Right lobe of liver (tissue), 4 donors: ENCODE measurements around the gene CRYM.

Experiments used
- POLR2A ChIP-seq: fragments of 450-650 bp; IDR thresholded peaks from one replicate; pipeline ENCODE4 v1.6.1; 2017; ENCODE audit warnings: antibody characterized with exemption, mild to moderate bottlenecking
- TF ChIP-seq, protein P1 (sequence below), 4 donors: fragments of 200-600 bp in 3 of 4; fragments of 450-650 bp in 1 of 4; IDR thresholded peaks; one replicate each; pipeline versions ENCODE4 v1.5.1 to v1.8.0; 2016 to 2022; ENCODE audit warnings: antibody characterized with exemption in 4 of 4, mild to moderate bottlenecking in 2 of 4
- donor health status: DM: no; HTN: no; CAD: no.
- donor health status: DM: no; HTN: no; CAD: no.
- donor health status: DM: no; HTN: yes; CAD: no.

DNA sequence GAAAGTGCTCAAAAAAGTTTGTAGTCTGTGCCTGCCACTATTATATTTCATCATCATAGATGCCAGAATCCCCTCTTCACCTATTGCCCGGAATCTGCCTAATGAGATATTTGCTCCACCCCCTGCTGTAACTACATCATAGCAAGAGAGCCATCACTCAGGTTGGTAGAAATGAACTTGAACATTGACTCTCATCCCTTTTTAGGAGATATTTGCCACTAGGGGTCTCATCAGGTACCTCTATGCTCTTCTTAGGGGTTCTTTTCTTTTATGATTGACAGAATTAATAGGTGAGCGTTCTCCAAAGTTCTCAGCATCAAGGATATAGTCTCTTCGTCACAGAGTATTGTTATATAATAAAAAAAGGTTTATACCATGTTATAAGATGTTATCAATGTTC lies 24.6 kb downstream of the CRYM start:
- TF ChIP-seq, protein P1, sequence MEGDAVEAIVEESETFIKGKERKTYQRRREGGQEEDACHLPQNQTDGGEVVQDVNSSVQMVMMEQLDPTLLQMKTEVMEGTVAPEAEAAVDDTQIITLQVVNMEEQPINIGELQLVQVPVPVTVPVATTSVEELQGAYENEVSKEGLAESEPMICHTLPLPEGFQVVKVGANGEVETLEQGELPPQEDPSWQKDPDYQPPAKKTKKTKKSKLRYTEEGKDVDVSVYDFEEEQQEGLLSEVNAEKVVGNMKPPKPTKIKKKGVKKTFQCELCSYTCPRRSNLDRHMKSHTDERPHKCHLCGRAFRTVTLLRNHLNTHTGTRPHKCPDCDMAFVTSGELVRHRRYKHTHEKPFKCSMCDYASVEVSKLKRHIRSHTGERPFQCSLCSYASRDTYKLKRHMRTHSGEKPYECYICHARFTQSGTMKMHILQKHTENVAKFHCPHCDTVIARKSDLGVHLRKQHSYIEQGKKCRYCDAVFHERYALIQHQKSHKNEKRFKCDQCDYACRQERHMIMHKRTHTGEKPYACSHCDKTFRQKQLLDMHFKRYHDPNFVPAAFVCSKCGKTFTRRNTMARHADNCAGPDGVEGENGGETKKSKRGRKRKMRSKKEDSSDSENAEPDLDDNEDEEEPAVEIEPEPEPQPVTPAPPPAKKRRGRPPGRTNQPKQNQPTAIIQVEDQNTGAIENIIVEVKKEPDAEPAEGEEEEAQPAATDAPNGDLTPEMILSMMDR (IDR thresholded peaks at IDR 0.05) = no peak
- no peak for TF ChIP-seq POLR2A
